HepG2 (cell line): ENCODE measurements around the gene HHATL. TPM values are rescaled to one million over a fixed set of nuclear protein-coding genes. Genes with fewer than 3 reads are reported as not detected.

Experiments used
- ARNT ChIP-seq: fragments of 450-650 bp; IDR thresholded peaks from 2 replicates; pipeline ENCODE4 v1.6.1; 2017
- CBFB ChIP-seq: sonication (generic); formaldehyde crosslinking; IDR thresholded peaks from 2 replicates; pipeline ENCODE4 v1.4.0; 2020; ENCODE audit warnings: missing genetic modification reagents
- CCDC6 ChIP-seq: sonication (generic); formaldehyde crosslinking; IDR thresholded peaks from 2 replicates; pipeline ENCODE4 v1.8.1; 2022; ENCODE audit warnings: mild to moderate bottlenecking, missing genetic modification reagents, moderate library complexity
- ETS1 ChIP-seq: sonication (generic); formaldehyde crosslinking; IDR thresholded peaks from 2 replicates; pipeline ENCODE4 v1.4.0; 2020; ENCODE audit warnings: missing genetic modification reagents
- GATAD2A ChIP-seq: IDR thresholded peaks from 2 replicates; pipeline ENCODE4 v1.6.1; 2016
- IRF1 ChIP-seq: sonication (generic); formaldehyde crosslinking; IDR thresholded peaks from 2 replicates; pipeline ENCODE4 v1.4.0; 2020; ENCODE audit warnings: low read depth, mild to moderate bottlenecking, missing genetic modification reagents
- MEIS1 ChIP-seq: sonication (generic); formaldehyde crosslinking; IDR thresholded peaks from 2 replicates; pipeline ENCODE4 v1.9.0; 2021; ENCODE audit warnings: mild to moderate bottlenecking, missing genetic modification reagents, moderate library complexity, borderline replicate concordance
- MYNN ChIP-seq: sonication (generic); formaldehyde crosslinking; IDR thresholded peaks from 2 replicates; pipeline ENCODE4 v1.4.0; 2020; ENCODE audit warnings: mild to moderate bottlenecking, low read depth, missing genetic modification reagents
- RARG ChIP-seq: sonication (generic); formaldehyde crosslinking; IDR thresholded peaks from 2 replicates; pipeline ENCODE4 v1.4.0; 2020; ENCODE audit warnings: low read depth, mild to moderate bottlenecking, missing genetic modification reagents
- SMAD3 ChIP-seq: sonication (generic); formaldehyde crosslinking; IDR thresholded peaks from 2 replicates; pipeline ENCODE4 v1.4.0; 2020; ENCODE audit warnings: missing genetic modification reagents
- SOX6 ChIP-seq, 2 experiments: fragments of 450-650 bp in 1 of 2; sonication (generic) in 1 of 2; formaldehyde crosslinking in 1 of 2; IDR thresholded peaks; 2 replicates each; pipeline versions ENCODE4 v1.4.0 to v1.6.1; 2017 to 2020; ENCODE audit warnings: antibody characterized with exemption in 1 of 2, mild to moderate bottlenecking in 1 of 2, missing genetic modification reagents in 1 of 2
- ZBTB2 ChIP-seq: sonication (generic); formaldehyde crosslinking; IDR thresholded peaks from 2 replicates; pipeline ENCODE4 v1.8.0; 2022; ENCODE audit warnings: low read depth, missing genetic modification reagents
- ZC3H13 ChIP-seq: sonication (generic); formaldehyde crosslinking; IDR thresholded peaks from 2 replicates; pipeline ENCODE4 v1.8.1; 2023; ENCODE audit warnings: mild to moderate bottlenecking, missing genetic modification reagents, moderate library complexity
- ZFP90 ChIP-seq: sonication (generic); formaldehyde crosslinking; IDR thresholded peaks from 2 replicates; pipeline ENCODE4 v1.8.0; 2022; ENCODE audit warnings: missing genetic modification reagents, mild to moderate bottlenecking, inconsistent platforms, borderline replicate concordance
- ZHX1 ChIP-seq: sonication (generic); formaldehyde crosslinking; IDR thresholded peaks from 2 replicates; pipeline ENCODE4 v1.8.1; 2022; ENCODE audit warnings: low read depth, mild to moderate bottlenecking, missing genetic modification reagents
- ZNF3 ChIP-seq: IDR thresholded peaks from 2 replicates; pipeline ENCODE4 v1.7.0; 2017; ENCODE audit warnings: inconsistent platforms
- ZNF33A ChIP-seq: sonication (generic); formaldehyde crosslinking; IDR thresholded peaks from 2 replicates; pipeline ENCODE4 v1.5.1; 2020; ENCODE audit warnings: missing genetic modification reagents, mild to moderate bottlenecking, moderate library complexity, borderline replicate concordance
- ZNF503 ChIP-seq: sonication (generic); formaldehyde crosslinking; IDR thresholded peaks from 2 replicates; pipeline ENCODE4 v1.4.0; 2020; ENCODE audit warnings: missing genetic modification reagents
- ZNF567 ChIP-seq: sonication (generic); formaldehyde crosslinking; IDR thresholded peaks from 2 replicates; pipeline ENCODE4 v1.8.1; 2023; ENCODE audit warnings: mild to moderate bottlenecking, missing genetic modification reagents, borderline replicate concordance
- ZNF704 ChIP-seq: sonication (generic); formaldehyde crosslinking; IDR thresholded peaks from 2 replicates; pipeline ENCODE4 v1.8.1; 2023; ENCODE audit warnings: mild to moderate bottlenecking, inconsistent platforms, moderate library complexity, missing genetic modification reagents, borderline replicate concordance
- ZSCAN30 ChIP-seq: sonication (generic); formaldehyde crosslinking; IDR thresholded peaks from 2 replicates; pipeline ENCODE4 v1.5.0; 2020; ENCODE audit warnings: mild to moderate bottlenecking, missing genetic modification reagents
- polyA plus RNA-seq, 8 experiments: library from polyadenylated mRNA; depleted of rRNA in 3 of 8; stranded (reverse) in 7 of 8; unstranded in 1 of 8; fragments of >200 nt; fragmentation: Illumina TruSeq in 4 of 8; extraction: Trizol in 4 of 8; gene quantifications; 2 replicates each; pipeline versions ENCODE4 v1.2.1 to v1.2.3, GENCODE V29; 2011 to 2016; ENCODE audit warnings: low read depth in 4 of 8, missing spikeins in 1 of 8, mixed read lengths in 1 of 8; ENCODE audit not compliant: insufficient read depth in 1 of 8
- total RNA-seq, 5 experiments: library from RNA; depleted of rRNA; stranded (reverse); fragments of >200 nt; fragmentation: Illumina TruSeq; extraction: Trizol; gene quantifications; 2 replicates each; pipeline ENCODE4 v1.2.3, GENCODE V29; 2016; ENCODE audit warnings: low read depth in 1 of 5

The HHATL gene
- total and polyA plus RNA-seq, 2 of the 13 experiments (the other 11 are each of a cell fraction or from before 2014, with no cell fraction given) = 0.26 TPM; not detected in 1

- TF ChIP-seq ZNF503 (CRISPR knock-in tag) = no peak
- TF ChIP-seq ZNF567 = no peak
- TF ChIP-seq SMAD3 (CRISPR knock-in tag) = no peak
- TF ChIP-seq ETS1 (CRISPR knock-in tag) = no peak
- TF ChIP-seq ZC3H13 = no peak
- TF ChIP-seq IRF1 (CRISPR knock-in tag) = no peak
- TF ChIP-seq CCDC6 = no peak
- no peak for TF ChIP-seq CBFB (CRISPR knock-in tag)
- no peak for TF ChIP-seq SOX6 (IDR thresholded peaks at IDR 0.05)
- no peak for TF ChIP-seq SOX6 (CRISPR knock-in tag; IDR thresholded peaks at IDR 0.05)
- no peak for TF ChIP-seq ZNF33A (CRISPR knock-in tag)
- no peak for TF ChIP-seq ARNT
- TF ChIP-seq ZBTB2 (CRISPR knock-in tag) = no peak
- peak; percentile 28; the same call in 1 of the 2 replicates for TF ChIP-seq GATAD2A (CRISPR knock-in tag)
- TF ChIP-seq RARG (CRISPR knock-in tag) = no peak
- no peak; the same call in 1 of the 2 replicates for TF ChIP-seq ZFP90 (CRISPR knock-in tag)
- TF ChIP-seq ZSCAN30 (CRISPR knock-in tag) = no peak
- TF ChIP-seq MYNN (CRISPR knock-in tag) = no peak
- no peak for TF ChIP-seq ZNF704 (CRISPR knock-in tag)
- no peak for TF ChIP-seq MEIS1
- no peak for TF ChIP-seq ZHX1 (CRISPR knock-in tag)
- TF ChIP-seq ZNF3 (CRISPR knock-in tag) = no peak
These were observed 30.3 kb upstream of the HHATL start (continued) for GRCh38 chr3:42732829-42733459.
